ENCODE data around the gene RABAC1. TPM values are rescaled to one million over a fixed set of nuclear protein-coding genes. Genes with fewer than 3 reads are reported as not detected.

The RABAC1 gene
- total RNA-seq, 1 donor from 2014 or later, result 56.7 TPM

DNA sequence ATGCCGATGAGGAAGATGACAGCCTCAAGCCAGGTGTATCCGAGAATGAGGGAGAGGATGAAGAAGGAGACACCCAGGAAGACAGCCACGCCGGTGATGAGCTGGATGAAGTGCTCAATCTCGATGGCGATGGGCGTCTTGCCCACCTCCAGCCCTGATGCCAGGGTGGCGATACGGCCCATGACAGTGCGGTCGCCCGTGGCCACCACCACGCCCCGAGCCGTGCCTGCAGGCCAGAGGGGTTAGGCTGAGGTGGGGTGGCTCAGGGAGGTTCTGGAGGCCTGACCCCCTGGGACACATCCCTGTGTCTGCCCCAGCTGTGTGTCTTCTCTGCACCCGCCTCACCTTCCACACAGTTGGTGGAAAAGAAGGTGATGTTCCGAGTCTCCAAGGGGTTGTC is 25.8 kb upstream of the RABAC1 start:
- no peak for DNase-seq

DNA sequence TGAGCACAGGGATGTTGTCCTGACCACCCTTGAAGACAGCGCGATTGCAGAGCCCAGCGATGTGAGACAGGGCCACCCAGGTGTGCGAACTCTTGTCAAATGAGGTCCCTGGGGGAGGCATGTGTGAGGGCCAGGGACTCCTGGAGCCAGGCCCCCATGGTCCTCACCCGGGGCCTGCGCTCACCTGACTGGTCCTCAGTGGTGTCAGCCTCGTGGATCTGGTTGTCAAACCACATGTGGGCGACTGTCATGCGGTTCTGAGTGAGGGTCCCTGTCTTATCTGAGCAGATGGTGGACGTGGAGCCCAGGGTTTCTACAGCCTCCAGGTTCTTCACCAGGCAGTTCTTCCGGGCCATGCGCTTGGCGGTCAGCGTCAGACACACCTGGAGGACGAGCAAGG is 22.6 kb upstream of the RABAC1 start:
- Histone ChIP-seq H3K27ac (replicated peaks) (no peak overlapping the region), H3K27me3 (ENCODE audit: low read depth) (peaks cover 1% of the 10 kb centered on the region), H3K4me1 (peaks cover 21% of the 10 kb centered on the region), H3K9me3 (replicated peaks) (no peaks in the 10 kb centered on the region), H3K4me3 (no peak overlapping the region), H3K36me3 (peaks cover 54% of the 10 kb centered on the region)
- intact Hi-C loops (cut with micrococcal nuclease), result no loop called here
- TF ChIP-seq, protein P1, sequence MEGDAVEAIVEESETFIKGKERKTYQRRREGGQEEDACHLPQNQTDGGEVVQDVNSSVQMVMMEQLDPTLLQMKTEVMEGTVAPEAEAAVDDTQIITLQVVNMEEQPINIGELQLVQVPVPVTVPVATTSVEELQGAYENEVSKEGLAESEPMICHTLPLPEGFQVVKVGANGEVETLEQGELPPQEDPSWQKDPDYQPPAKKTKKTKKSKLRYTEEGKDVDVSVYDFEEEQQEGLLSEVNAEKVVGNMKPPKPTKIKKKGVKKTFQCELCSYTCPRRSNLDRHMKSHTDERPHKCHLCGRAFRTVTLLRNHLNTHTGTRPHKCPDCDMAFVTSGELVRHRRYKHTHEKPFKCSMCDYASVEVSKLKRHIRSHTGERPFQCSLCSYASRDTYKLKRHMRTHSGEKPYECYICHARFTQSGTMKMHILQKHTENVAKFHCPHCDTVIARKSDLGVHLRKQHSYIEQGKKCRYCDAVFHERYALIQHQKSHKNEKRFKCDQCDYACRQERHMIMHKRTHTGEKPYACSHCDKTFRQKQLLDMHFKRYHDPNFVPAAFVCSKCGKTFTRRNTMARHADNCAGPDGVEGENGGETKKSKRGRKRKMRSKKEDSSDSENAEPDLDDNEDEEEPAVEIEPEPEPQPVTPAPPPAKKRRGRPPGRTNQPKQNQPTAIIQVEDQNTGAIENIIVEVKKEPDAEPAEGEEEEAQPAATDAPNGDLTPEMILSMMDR (IDR thresholded peaks at IDR 0.05; ENCODE audit: borderline replicate concordance), result no peak
- DNase-seq, result no peak

More for the DNA sequence above, 25.8 kb upstream of the RABAC1 start:
- Histone ChIP-seq H3K9me3 (replicated peaks) (no peaks in the 10 kb centered on the region), H3K27ac (replicated peaks) (no peak overlapping the region), H3K36me3 (peaks cover 51% of the 10 kb centered on the region), H3K4me1 (peaks cover 6% of the 10 kb centered on the region), H3K4me3 (no peak overlapping the region), H3K27me3 (ENCODE audit: low read depth) (no peaks in the 10 kb centered on the region)
- intact Hi-C loops (cut with micrococcal nuclease), result no loop called here
- TF ChIP-seq, protein P1 (IDR thresholded peaks at IDR 0.05; ENCODE audit: borderline replicate concordance), result no peak

DNA sequence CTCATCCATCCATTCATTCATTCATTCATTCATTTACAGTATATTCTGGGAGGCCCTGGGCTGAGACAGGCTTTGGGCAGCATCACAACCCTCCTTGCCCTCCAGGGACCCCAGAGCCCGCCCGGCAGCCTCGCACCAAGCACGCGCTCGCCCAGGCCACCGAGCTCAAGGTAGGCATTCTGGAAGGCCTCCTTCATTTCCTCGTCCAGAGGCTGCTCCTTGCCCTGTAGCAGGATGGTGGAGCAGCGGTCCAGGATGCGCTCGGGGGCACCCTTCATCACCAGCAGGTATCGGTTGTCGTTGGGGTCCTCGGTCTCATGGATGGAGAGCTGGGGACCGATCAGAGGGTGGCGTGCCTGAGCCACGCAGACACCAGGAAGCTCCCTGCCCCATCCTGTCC is 19.3 kb upstream of the RABAC1 start:
- H3K9me3 ChIP-seq (replicated peaks), result no peaks in the 10 kb centered on the region
- peaks cover 14% of the 10 kb centered on the region for H3K27me3 ChIP-seq (ENCODE audit: low read depth)
- H3K27ac ChIP-seq (replicated peaks), result peak overlapping the region; percentile 77
- TF ChIP-seq, protein P1 (IDR thresholded peaks at IDR 0.05; ENCODE audit: borderline replicate concordance), result no peak
- H3K4me3 ChIP-seq, result no peak overlapping the region
- peaks cover 53% of the 10 kb centered on the region for H3K36me3 ChIP-seq
- DNase-seq, result no peak
- intact Hi-C loops (cut with micrococcal nuclease), result no loop called here
- peaks cover 21% of the 10 kb centered on the region for H3K4me1 ChIP-seq

DNA sequence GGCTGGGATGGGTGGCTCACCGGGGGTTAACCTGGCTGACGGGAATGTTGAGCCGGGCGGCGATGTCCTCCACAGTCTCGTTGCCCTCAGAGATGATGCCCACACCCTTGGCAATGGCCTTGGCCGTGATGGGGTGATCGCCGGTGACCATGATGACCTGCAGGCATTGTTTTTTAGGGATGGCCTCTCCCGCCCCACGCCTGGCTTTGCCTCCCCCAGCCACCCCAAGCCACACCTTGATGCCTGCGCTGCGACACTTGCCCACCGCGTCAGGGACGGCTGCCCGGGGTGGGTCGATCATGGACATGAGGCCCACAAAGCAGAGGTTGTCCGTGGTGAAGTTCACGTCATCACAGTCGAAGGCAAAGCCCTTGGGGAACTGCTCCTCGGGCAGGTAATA is 18.8 kb upstream of the RABAC1 start:
- Histone ChIP-seq H3K36me3 (peaks cover 58% of the 10 kb centered on the region), H3K9me3 (replicated peaks) (no peaks in the 10 kb centered on the region), H3K4me3 (no peak overlapping the region), H3K27ac (replicated peaks) (no peak overlapping the region), H3K27me3 (ENCODE audit: low read depth) (peaks cover 14% of the 10 kb centered on the region), H3K4me1 (peaks cover 21% of the 10 kb centered on the region)
- DNase-seq, result no peak
- intact Hi-C loops (cut with micrococcal nuclease), result no loop called here
- TF ChIP-seq, protein P1 (IDR thresholded peaks at IDR 0.05; ENCODE audit: borderline replicate concordance), result no peak

DNA sequence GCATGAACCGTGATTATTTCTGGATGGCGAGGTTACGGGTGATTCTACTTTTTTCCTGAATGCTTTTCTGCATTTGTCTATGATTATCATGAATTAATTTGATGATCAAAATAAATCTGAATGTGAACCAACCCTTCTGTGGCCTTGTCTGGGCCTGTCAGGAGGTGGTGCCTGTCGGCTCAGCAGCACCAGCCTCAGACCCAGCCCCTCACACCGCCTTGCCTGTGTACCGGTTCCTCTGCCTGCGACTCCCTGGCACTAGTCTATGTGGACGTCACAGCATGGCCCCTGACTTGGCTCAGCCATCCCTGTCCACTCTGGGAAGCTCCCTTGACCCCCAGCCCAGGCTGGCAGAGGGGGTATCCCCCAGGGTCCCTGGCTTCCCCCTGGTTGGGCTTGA is 15.5 kb upstream of the RABAC1 start:
- TF ChIP-seq, protein P1 (IDR thresholded peaks at IDR 0.05; ENCODE audit: borderline replicate concordance), result no peak
- H3K36me3 ChIP-seq, result peaks cover 69% of the 10 kb centered on the region

DNA sequence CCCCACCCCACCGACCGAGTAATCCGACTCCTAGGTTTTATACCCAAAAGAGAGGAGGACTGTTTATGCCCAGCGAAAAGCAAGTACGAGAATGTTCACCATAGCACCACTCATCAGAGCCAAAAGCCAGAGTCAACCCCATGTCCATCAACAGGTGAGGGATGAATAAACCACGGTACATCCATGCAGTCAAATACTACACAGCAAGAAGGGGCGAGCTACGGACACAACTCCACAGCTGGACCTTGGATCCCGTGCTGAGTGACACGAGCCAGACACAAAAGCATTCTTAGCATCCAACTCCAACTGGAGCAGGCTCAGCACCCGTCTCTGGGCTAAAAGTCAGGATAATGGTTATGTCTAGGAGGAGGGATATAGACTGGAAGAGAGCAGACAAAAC is 12.2 kb upstream of the RABAC1 start:
- H3K9me3 ChIP-seq (replicated peaks), result no peaks in the 10 kb centered on the region
- intact Hi-C loops (cut with micrococcal nuclease), result no loop called here
- H3K4me3 ChIP-seq, result no peak overlapping the region
- TF ChIP-seq, protein P1 (IDR thresholded peaks at IDR 0.05; ENCODE audit: borderline replicate concordance), result no peak
- H3K27ac ChIP-seq (replicated peaks), result no peak overlapping the region
- peaks cover 29% of the 10 kb centered on the region for H3K27me3 ChIP-seq (ENCODE audit: low read depth)
- no peaks in the 10 kb centered on the region for H3K4me1 ChIP-seq
- H3K36me3 ChIP-seq, result peaks cover 69% of the 10 kb centered on the region
- no peak for DNase-seq

More for the DNA sequence above, 15.5 kb upstream of the RABAC1 start:
- Histone ChIP-seq H3K27ac (replicated peaks) (no peak overlapping the region), H3K4me3 (no peak overlapping the region), H3K9me3 (replicated peaks) (no peaks in the 10 kb centered on the region), H3K4me1 (peaks cover 14% of the 10 kb centered on the region), H3K27me3 (ENCODE audit: low read depth) (peaks cover 14% of the 10 kb centered on the region)
- DNase-seq, result no peak
- intact Hi-C loops (cut with micrococcal nuclease), result no loop called here

All from left ventricle myocardium inferior (tissue), 1 donor.